HG03025 (cell line): ENCODE measurements around the gene GCH1.
"Not testable (repeated sequence)": the region's sequence is repeated elsewhere in the genome, so short reads cannot be mapped to it uniquely, and the experiment has no call there.

ENCODE experiments used
- ATAC-seq: cut with Tn5 transposase; IDR thresholded peaks from one replicate; pipeline ENCODE4 v1.9.1; 2021; ENCODE audit warnings: mild to moderate bottlenecking, moderate library complexity; ENCODE audit not compliant: unreplicated experiment, low FRiP score

The GCH1 gene

DNA sequence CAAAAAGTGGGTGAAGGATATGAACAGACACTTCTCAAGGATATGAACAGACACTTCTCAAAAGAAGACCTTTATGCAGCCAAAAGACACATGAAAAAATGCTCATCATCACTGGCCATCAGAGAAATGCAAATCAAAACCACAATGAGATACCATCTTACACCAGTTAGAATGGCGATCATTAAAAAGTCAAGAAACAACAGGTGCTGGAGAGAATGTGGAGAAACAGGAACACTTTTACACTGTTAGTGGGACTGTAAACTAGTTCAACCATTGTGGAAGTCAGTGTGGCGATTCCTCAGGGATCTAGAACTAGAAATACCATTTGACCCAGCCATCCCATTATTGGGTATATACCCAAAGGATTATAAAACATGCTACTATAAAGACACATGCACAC, 27.0 kb downstream of the GCH1 start:
- not testable (repeated sequence) for ATAC-seq

DNA sequence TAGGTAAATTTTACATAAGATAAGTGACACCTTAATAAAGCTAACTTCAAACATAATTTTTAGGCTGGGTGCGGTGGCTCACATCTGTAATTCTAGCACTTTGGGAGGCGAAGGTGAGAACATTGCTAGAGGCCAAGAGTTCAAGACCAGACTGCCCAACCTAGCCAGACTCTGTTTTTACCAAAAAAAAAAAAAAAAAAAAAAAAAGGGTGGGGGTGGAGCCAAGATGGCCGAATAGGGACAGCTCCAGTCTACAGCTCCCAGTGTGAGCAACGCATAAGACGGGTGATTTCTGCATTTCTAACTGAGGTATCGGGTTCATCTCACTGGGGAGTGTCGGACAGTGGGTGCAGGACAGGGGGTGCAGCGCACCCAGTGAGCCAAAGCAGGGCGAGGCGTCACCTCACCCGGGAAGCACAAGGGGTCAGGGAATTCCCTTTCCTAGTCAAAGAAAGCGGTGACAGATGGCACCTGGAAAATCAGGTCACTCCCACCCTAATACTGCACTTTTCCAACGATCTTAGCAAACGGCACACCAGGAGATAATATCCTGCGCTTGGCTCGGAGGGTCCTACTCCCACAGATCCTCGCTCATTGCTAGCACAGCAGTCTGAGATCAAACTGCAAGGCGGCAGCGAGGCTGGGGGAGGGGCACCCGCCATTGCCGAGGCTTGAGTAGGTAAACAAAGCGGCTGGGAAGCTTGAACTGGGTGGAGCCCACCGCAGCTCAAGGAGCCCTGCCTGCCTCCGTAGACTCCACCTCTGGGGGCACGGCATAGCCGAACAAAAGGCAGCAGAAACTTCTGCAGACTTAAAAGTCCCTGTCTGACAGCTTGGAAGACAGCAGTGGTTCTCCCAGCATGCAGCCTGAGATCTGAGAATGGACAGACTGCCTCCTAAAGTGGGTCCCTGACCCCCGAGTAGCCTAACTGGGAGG, 32.2 kb downstream of the GCH1 start:
- ATAC-seq, result not testable (repeated sequence)

DNA sequence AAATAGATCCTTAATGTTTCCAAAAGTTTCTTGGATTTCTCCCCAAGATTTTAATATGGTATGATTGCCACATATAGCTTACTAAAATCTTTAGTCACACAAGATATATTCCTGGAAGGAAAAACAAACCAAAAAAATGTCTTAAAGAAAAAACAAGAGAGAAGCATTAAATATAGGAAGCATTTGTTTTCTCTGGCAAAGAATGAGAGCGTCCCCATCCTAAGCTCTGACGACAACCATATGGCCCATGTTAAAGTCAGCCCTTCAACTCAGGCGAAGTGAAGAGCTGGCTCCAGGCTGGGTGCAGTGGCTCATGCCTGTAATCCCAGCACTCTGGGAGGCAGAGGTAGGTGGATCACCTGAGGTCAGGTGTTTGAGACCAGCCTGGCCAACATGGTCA, 35.6 kb downstream of the GCH1 start:
- ATAC-seq, result no peak

DNA sequence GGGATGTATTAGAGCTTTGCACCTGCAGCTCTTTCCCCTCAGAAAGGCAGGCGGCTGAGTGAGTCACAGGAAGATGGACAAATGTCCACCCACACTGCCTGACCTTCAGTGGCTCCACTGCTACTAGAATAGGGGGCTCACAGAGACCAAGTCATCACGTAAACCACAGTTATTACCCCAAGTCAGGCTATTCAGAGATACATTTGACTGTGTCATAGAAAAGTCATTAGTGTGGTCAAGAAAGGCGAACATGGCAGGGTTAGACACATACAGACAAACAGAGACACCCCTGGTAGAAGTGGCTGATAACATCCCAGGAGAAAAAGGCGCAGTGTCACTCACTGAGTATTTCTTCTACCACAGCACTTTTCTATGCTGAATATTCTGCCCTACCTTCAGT, 36.0 kb downstream of the GCH1 start:
- ATAC-seq, result no peak

DNA sequence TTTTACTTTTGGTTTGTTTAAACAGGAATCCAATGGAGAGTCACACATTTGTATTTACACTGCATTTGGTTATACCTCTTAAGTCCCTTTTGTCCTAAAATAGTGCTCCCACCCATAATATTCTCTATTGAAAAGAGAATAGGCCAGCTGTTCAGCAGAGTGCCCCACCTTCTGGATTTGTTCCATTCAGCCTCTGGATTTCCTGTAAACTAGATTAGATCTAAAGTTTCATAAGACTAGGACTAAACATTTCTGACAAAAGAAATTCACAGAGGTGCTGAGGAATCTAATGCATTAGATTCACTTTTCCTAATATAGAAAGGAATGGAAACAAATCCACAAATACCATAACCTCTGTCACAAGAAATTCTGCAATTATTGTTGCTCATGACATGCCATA, 38.1 kb downstream of the GCH1 start:
- no peak for ATAC-seq

DNA sequence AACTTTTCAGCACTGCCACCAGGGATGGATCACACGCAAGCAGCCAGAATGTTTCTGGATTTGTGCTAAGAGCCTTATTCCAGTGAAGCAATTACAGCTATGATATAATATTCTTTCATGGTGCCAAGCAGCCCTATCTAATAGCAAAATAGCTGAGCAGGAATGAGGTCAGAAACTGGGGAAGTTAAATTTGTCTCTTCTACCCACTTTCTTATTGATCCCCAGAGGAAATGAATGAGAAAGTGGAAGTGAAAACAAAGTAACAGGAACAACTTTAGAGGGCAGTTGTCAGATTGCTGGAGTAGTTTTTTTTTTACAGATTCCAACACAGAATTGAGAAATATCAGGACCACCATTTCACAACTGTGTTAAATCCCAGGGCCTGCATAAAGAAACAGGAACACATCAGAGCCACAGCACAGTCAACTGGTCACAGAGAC, 44.8 kb downstream of the GCH1 start:
- no peak for ATAC-seq

DNA sequence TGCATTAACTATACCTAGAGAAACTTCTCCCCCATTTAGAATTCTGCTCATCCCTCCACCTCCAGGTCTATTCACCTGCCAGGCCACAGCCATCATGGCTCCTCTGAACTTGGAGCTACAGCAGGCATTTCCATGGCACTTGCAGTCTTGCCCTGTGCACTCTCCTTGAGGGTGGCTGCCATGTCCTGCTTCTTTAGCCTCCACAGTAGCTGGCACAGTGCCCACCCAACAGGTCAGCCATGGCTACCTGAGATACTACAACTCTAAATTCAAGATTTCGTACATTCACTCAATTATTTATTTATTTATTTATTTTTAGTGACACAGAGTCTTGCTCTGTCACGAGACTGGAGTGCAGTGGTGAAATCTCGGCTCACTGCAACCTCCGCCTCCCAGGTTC, 46.5 kb downstream of the GCH1 start:
- ATAC-seq, result no peak

GRCh38 chr14:54854181-54854580, 48.4 kb downstream of the GCH1 start:
- no peak for ATAC-seq

- no peak for ATAC-seq
Observed at GRCh38 chr14:54853339-54853738, 49.3 kb downstream of the GCH1 start.

- no peak for ATAC-seq
Observed at GRCh38 chr14:54852215-54852614, 50.4 kb downstream of the GCH1 start.

DNA sequence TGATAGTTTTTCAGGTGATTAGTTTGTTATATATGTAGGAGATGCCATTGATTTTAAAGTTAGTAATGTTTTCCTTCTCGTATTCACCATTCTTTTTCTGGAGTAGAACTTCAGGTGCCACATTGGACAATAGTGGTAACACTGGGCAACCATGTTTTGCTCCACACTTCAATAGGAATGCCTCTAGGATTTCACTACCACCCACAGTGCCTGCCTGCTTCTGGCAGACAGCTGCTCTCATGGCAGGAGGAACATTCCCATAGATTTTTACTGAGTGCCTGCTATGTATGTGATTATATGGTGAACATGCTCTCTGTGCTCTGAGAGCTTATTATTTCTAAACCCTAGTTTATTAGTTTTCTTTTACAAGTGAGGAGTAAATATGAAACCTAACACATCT, 53.7 kb downstream of the GCH1 start:
- no peak for ATAC-seq

DNA sequence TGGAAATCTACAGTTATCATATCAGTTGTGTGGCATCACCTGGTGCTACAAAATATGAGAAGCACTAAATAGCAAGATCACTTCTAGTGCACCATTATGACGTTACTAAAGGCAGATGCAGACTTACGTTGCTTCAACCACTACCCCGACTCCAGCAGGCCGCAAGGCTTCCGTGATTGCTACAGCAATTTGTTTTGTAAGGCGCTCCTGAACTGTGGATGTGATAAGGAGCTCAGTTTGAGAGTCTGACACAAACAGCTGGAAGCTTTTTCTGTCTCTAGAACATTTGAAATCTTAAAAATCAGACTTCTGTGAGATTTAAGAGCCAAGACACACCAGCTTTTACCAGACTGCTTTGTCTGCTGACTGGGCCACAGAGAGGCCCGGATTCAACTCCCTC, 57.0 kb downstream of the GCH1 start:
- no peak for ATAC-seq

GRCh38 chr14:54844479-54844878, 58.1 kb downstream of the GCH1 start:
- ATAC-seq, result no peak

- ATAC-seq, result no peak
Observed at GRCh38 chr14:54840798-54841197, 61.8 kb downstream of the GCH1 start.

- ATAC-seq, result no peak
Observed at GRCh38 chr14:54840336-54840735, 62.3 kb downstream of the GCH1 start.

GRCh38 chr14:54839701-54840119, 62.9 kb downstream of the GCH1 start:
- no peak for ATAC-seq

DNA sequence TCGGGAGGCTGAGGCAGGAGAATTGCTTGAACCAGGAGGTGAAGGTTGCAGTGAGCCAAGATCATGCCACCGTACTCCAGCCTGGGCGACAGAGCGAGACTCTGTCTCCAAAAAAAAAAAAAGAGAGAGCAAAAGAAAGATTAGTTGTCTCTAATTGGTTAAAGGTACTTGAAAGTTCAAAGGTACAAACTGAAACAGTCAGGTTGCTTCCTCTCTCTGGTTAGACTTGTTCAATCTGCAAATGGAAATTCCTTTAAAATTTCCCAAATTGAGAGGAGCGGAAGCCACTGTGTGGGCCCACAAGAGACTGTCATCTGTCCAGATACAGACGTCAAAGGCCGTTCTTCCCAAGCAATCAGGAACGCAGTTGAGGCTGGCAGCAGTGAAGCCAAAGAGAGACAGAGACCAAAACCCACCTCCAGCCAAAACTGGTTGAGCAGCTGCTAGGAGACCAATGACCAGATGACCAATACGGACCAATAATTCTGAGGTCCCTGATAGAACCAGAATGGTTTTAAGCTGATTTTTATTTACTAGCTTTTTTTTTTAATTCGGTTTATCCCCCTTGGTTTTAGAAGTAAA, 63.6 kb downstream of the GCH1 start:
- no peak for ATAC-seq

GRCh38 chr14:54837508-54838149, 65.0 kb downstream of the GCH1 start:
- ATAC-seq, result no peak

DNA sequence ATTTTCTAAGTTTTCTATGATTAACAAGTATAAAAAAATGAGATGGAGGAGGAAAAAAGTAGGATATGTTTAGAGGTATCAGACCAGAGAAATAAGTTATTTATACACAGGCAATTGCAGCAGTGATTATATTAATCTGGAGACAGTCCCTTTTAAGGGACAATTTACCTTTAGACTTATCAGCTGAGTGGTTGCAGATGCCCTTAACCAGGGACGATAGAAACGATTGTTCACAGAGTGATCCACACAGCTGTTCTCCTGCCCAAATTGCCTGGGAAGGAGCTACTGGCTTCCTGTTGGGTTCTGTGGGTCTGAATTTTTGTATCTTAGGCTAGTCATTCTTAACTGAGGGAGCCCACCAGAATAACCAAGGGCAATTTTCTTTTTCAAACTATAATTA, 66.4 kb downstream of the GCH1 start:
- no peak for ATAC-seq

DNA sequence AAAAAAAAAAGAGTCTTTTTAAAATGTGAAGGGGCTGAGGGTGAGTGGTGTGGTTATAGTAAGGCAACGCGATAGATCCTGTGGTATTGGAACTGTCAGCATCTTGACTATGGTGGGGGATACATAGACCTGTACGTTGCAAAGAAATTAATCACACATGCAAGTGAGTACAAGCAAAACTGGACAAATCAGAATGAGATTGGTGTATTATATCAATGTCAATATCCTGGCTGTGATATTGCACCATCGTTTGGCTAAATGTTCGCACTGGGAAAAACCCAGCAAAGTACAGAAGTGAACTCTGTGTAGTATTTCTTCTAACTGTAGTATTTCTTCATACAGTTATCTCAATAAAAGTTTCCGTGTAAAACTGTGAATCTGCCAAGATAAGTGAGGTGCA, 67.9 kb downstream of the GCH1 start:
- no peak for ATAC-seq

DNA sequence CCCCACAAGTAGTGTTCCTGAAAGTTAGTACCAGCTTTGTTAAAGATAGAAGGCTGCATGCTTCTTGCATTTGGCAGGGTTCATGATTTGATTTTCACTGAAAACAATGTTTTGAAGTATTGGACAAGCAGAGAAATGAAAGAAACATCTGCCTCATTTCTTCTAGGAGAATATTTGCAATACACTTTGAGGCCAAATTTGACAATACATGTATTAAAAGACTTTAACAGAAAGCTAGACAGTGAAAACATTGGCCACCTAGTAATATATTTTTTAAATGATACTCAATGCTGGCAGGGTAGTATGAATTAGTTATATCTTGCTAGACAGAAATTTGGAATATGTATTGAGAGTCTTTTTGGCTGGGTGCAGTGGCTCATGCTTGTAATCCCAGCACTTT, 68.5 kb downstream of the GCH1 start:
- no peak for ATAC-seq

GRCh38 chr14:54830650-54831049, 72.0 kb downstream of the GCH1 start:
- ATAC-seq, result no peak
